Sigmoid colon (tissue), 7 donors: ENCODE results near the gene TXN2. TPM values are rescaled to one million over a fixed set of nuclear protein-coding genes. Genes with fewer than 3 reads are reported as not detected.

Experiments
- DNase-seq: peaks from one replicate; pipeline ENCODE4 v3.0.0-alpha.2; 2019
- H3K27ac ChIP-seq, 4 donors: fragments of 200-600 bp; sonication (generic); one replicate each; pipeline ENCODE4 v1.5.1; 2016 to 2019; ENCODE audit warnings: mild to moderate bottlenecking in 1 of 4
- H3K27me3 ChIP-seq, 3 donors: fragments of 200-600 bp; sonication (generic); one replicate each; pipeline ENCODE4 v1.5.1; 2019; ENCODE audit warnings: mild to moderate bottlenecking in 1 of 3
- H3K36me3 ChIP-seq, 4 donors: fragments of 200-600 bp; sonication (generic); one replicate each; pipeline ENCODE4 v1.5.1; 2016 to 2019
- H3K4me1 ChIP-seq, 4 donors: fragments of 200-600 bp; sonication (generic); one replicate each; pipeline ENCODE4 v1.5.1; 2017 to 2019
- H3K4me3 ChIP-seq, 4 donors: fragments of 200-600 bp; sonication (generic); one replicate each; pipeline ENCODE4 v1.5.1; 2017 to 2019; ENCODE audit warnings: mild to moderate bottlenecking in 2 of 4, moderate library complexity in 1 of 4
- H3K9me3 ChIP-seq, 4 donors: fragments of 200-600 bp in 3 of 4; sonication (generic) in 3 of 4; one replicate each; pipeline versions ENCODE4 v1.5.1 to v1.6.1; 2013 to 2019
- CTCF ChIP-seq, 4 experiments: fragments of 450-650 bp in 3 of 4; fragments of 200-600 bp in 1 of 4; IDR thresholded peaks; one replicate each; pipeline ENCODE4 v1.5.1; 2016 to 2019; ENCODE audit warnings: antibody characterized with exemption in 4 of 4, mild to moderate bottlenecking in 3 of 4, moderate library complexity in 2 of 4
- EP300 ChIP-seq, 4 donors: sonication (generic); formaldehyde crosslinking; IDR thresholded peaks; one replicate each; pipeline ENCODE4 v1.6.1; 2017; ENCODE audit warnings: antibody characterized with exemption in 4 of 4
- POLR2A ChIP-seq, 2 donors: fragments of 450-650 bp; IDR thresholded peaks; one replicate each; pipeline ENCODE4 v1.6.1; 2016; ENCODE audit warnings: antibody characterized with exemption in 2 of 2, mild to moderate bottlenecking in 2 of 2, moderate library complexity in 2 of 2
- POLR2AphosphoS5 ChIP-seq, 4 donors: sonication (generic); formaldehyde crosslinking; IDR thresholded peaks; one replicate each; pipeline ENCODE4 v1.6.1; 2017; ENCODE audit warnings: antibody characterized with exemption in 4 of 4
- WGBS, 2 donors: extraction: QIAGEN DNeasy Blood & Tissue Kit; methylation state at CpG; one replicate each; pipeline ENCODE4 v1.1.7; 2013; 5-methylcytosine and 5-hydroxymethylcytosine counted together
- intact Hi-C: fragments of 100-400 bp; cut with DNase I; formaldehyde crosslinking; loops from one replicate; pipeline ENCODE4 v1.15.1; 2023
- polyA plus RNA-seq, 3 donors: library from polyadenylated mRNA; stranded (reverse); fragments of 200-250 nt; gene quantifications; one replicate each; pipeline ENCODE4 v1.2.3, GENCODE V29; 2013
- total RNA-seq, 4 donors: library from RNA; depleted of rRNA; stranded (reverse); fragments of >200 nt; gene quantifications; one replicate each; pipeline ENCODE4 v1.1.0, GENCODE V29; 2016
- donor health status: healthy with polysubstance abuse.
- donor health status: Bipolar disorder and iron deficiency.
- donor health status: healthy.

Gene TXN2
- total and polyA plus RNA-seq, 7 donors = 43.2 to 181 (median 72.2) TPM

- intact Hi-C loops = no loop called here
- H3K27me3 ChIP-seq = no peaks in the 10 kb centered on the region
- no peaks in the 10 kb centered on the region for H3K9me3 ChIP-seq
- H3K4me3 ChIP-seq = no peak overlapping the region
- WGBS, 2 donors = 89 to 96% methylated on average over 7 of the region's 7 CpGs
- H3K27ac ChIP-seq = no peak overlapping the region
- H3K36me3 ChIP-seq = peaks cover 0 to 30% (median 3%) of the 10 kb centered on the region in 4 donors
- TF ChIP-seq CTCF (IDR thresholded peaks at IDR 0.05) (no peak), EP300 (IDR thresholded peaks at IDR 0.05) (no peak), POLR2A (IDR thresholded peaks at IDR 0.05) (no peak), POLR2AphosphoS5 (IDR thresholded peaks at IDR 0.05) (no peak)
- DNase-seq = no peak
- peaks cover 0 to 4% (median 0%) of the 10 kb centered on the region in 4 donors for H3K4me1 ChIP-seq
Measured at GRCh38 chr22:36491155-36491554, 9.7 kb upstream of the TXN2 start.

- intact Hi-C loops = loop anchor here (1.0 to 5.0 kb wide), 2 partner anchors 293 to 340 kb away; no protein-coding TSS in a partner anchor
Measured at GRCh38 chr22:36486619-36487384, 5.4 kb upstream of the TXN2 start.

GRCh38 chr22:36480941-36481392, 473 bp downstream of the TXN2 start:
- no peak for DNase-seq
- no peaks in the 10 kb centered on the region for H3K9me3 ChIP-seq
- intact Hi-C loops = no loop called here
- H3K36me3 ChIP-seq = peaks cover 3 to 35% (median 12%) of the 10 kb centered on the region in 4 donors
- no peak for TF ChIP-seq POLR2A (IDR thresholded peaks at IDR 0.05)
- no peak for TF ChIP-seq EP300 (IDR thresholded peaks at IDR 0.05)
- no peak for TF ChIP-seq CTCF (IDR thresholded peaks at IDR 0.05)
- TF ChIP-seq POLR2AphosphoS5 (IDR thresholded peaks at IDR 0.05) = no peak
- peaks cover 0 to 21% (median 20%) of the 10 kb centered on the region in 4 donors for H3K4me1 ChIP-seq
- WGBS, 2 donors = 4 to 8% methylated on average over 9 of the region's 9 CpGs
- H3K27ac ChIP-seq = peak overlapping the region; percentile 97 to 99 (median 98)
- no peaks in the 10 kb centered on the region for H3K27me3 ChIP-seq
- H3K4me3 ChIP-seq = peak overlapping the region; percentile 58 to 73 (median 63)

More at GRCh38 chr22:36486619-36487384, 5.4 kb upstream of the TXN2 start:
- Histone ChIP-seq H3K4me1 (peaks cover 0 to 9% (median 7%) of the 10 kb centered on the region in 4 donors), H3K27me3 (no peaks in the 10 kb centered on the region), H3K9me3 (no peaks in the 10 kb centered on the region), H3K36me3 (peaks cover 0 to 20% (median 0%) of the 10 kb centered on the region in 4 donors), H3K4me3 (no peak overlapping the region), H3K27ac (peak overlapping the region in 2 of 4 donors; percentile 6 to 30)
- TF ChIP-seq EP300 (IDR thresholded peaks at IDR 0.05) (no peak), POLR2AphosphoS5 (IDR thresholded peaks at IDR 0.05) (peak; percentile 38 to 87 (median 66)), POLR2A (IDR thresholded peaks at IDR 0.05) (no peak), CTCF (IDR thresholded peaks at IDR 0.05) (peak; percentile 76 to 84 (median 77))
- WGBS, 2 donors = 91 to 93% methylated on average over 13 of the region's 13 CpGs
- no peak for DNase-seq

- Histone ChIP-seq H3K9me3 (no peaks in the 10 kb centered on the region), H3K4me1 (peaks cover 0 to 36% (median 32%) of the 10 kb centered on the region in 4 donors), H3K4me3 (no peak overlapping the region), H3K27ac (peak overlapping the region in 3 of 4 donors; percentile 39 to 99 (median 97)), H3K36me3 (peaks cover 12 to 55% (median 26%) of the 10 kb centered on the region in 4 donors), H3K27me3 (no peaks in the 10 kb centered on the region)
- 95 to 96% methylated on average over 4 of the region's 4 CpGs for WGBS, 2 donors
- intact Hi-C loops = no loop called here
- no peak for DNase-seq
- TF ChIP-seq CTCF (IDR thresholded peaks at IDR 0.05) = no peak
- no peak for TF ChIP-seq EP300 (IDR thresholded peaks at IDR 0.05)
- TF ChIP-seq POLR2AphosphoS5 (IDR thresholded peaks at IDR 0.05) = no peak
- TF ChIP-seq POLR2A (IDR thresholded peaks at IDR 0.05) = no peak
Measured at GRCh38 chr22:36478966-36479365, 2.5 kb downstream of the TXN2 start.
